Right lobe of liver (tissue), 6 donors: ENCODE data around the gene SPSB3. TPM values are rescaled to one million over a fixed set of nuclear protein-coding genes. Genes with fewer than 3 reads are reported as not detected.

Experiments used
- ATAC-seq, 4 donors: fragments of 200-7000 bp; cut with Tn5 transposase; one replicate each; pipeline ENCODE4 v1.9.1; 2020; ENCODE audit warnings: mild to moderate bottlenecking in 4 of 4, moderate library complexity in 4 of 4
- DNase-seq, 3 donors: peaks; one replicate each; pipeline ENCODE4 v3.0.0-alpha.2; 2020
- H3K27ac ChIP-seq, 3 donors: fragments of 200-600 bp; one replicate each; pipeline ENCODE4 v1.8.0; 2022
- H3K27me3 ChIP-seq, 2 donors: fragments of 200-600 bp; one replicate each; pipeline ENCODE4 v1.8.0; 2022
- H3K36me3 ChIP-seq, 4 donors: fragments of 200-600 bp; sonication (generic) in 1 of 4; one replicate each; pipeline versions ENCODE4 v1.5.1 to v1.8.0; 2017 to 2022; ENCODE audit warnings: control low read depth in 1 of 4
- H3K4me1 ChIP-seq, 4 donors: fragments of 200-600 bp; sonication (generic) in 1 of 4; one replicate each; pipeline versions ENCODE4 v1.5.1 to v1.8.0; 2017 to 2022; ENCODE audit warnings: control low read depth in 1 of 4
- H3K4me3 ChIP-seq, 3 donors: fragments of 200-600 bp; one replicate each; pipeline ENCODE4 v1.8.0; 2022
- H3K9me3 ChIP-seq, 4 donors: fragments of 200-600 bp; sonication (generic) in 1 of 4; one replicate each; pipeline versions ENCODE4 v1.5.1 to v1.8.0; 2017 to 2022; ENCODE audit warnings: control low read depth in 1 of 4
- POLR2A ChIP-seq: fragments of 450-650 bp; IDR thresholded peaks from one replicate; pipeline ENCODE4 v1.6.1; 2017; ENCODE audit warnings: antibody characterized with exemption, mild to moderate bottlenecking
- WGBS: methylation state at CpG from one replicate; pipeline ENCODE4 v1.1.6; 2018; ENCODE audit warnings: low coverage, low lambda C conversion rate; ENCODE audit not compliant: insufficient coverage; ENCODE audit errors: missing lambda C conversion rate; 5-methylcytosine and 5-hydroxymethylcytosine counted together
- intact Hi-C, 2 donors: fragments of 100-400 bp; cut with DNase I; formaldehyde crosslinking; loops; one replicate each; pipeline versions ENCODE4 v1.11.2 to v1.14.1; 2022
- total RNA-seq, 6 experiments: library from RNA; depleted of rRNA in 2 of 6; stranded (reverse); fragments of >200 nt in 2 of 6; fragmentation: NEBNext Ultra II Directional in 3 of 6; extraction: Animal tissue kit (Norgen Biotek cat#: 25700) in 3 of 6; gene quantifications; one replicate each; pipeline versions ENCODE4 v1.1.0 to v1.2.4, GENCODE V29; 2016 to 2023
- TF ChIP-seq, protein P1 (sequence below), 4 donors: fragments of 200-600 bp in 3 of 4; fragments of 450-650 bp in 1 of 4; IDR thresholded peaks; one replicate each; pipeline versions ENCODE4 v1.5.1 to v1.8.0; 2016 to 2022; ENCODE audit warnings: antibody characterized with exemption in 4 of 4, mild to moderate bottlenecking in 2 of 4
- donor health status: DM: no; HTN: yes; CAD: no.
- donor health status: DM: no; HTN: no; CAD: no.
- donor health status: DM: no; HTN: no; CAD: no.
- donor health status: DM: no; HTN: yes; CAD: no.
- donor health status: DM: no; HTN: yes; CAD: no.

The SPSB3 gene
- total RNA-seq, 6 experiments from 2014 or later, result 18.6 to 42.5 (median 34.5) TPM

DNA sequence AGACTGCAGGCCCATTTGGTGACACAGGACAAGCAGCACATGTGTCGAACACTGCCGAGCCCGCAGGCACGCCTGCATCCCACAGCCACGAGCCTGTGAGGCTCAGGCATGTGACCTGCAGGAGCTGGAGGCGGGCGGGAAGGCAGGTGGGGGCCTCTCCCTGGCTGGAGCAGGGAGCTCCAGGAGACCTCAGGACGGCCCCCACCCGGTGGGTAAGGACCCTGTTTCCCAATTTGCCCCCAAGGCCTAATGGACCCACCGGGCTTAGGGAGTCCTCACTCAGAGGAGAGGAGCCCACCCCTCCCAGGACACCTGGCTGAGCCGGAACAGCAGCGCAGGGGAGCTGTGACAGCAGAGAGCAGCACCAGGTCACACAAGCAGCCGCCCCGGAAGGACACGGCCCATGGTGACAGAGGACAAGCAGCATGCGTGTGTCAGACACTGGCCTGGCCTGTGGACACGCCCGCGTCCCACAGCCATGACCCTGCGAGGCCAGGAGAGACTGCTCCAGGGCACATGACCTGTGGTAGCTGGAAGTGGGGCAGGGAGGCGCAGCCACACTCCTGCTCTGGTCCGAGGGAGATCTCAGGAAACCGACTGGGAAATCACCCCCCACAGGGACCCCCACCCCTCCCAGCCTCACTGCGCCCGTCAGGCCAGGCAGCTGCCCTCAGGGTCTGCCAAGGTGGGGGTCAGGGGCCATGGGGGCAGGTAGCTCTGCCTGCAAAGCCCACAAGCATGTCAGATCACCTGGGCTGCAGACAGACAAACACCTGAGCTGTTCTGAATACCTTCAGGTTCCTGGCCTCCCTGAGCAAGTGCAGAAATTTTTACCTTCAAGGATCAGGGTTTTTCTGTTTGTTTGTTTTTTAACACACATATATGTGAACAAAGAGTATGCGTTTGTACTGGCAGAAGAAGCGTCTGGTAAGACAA lies 2.4 kb downstream of the SPSB3 start:
- peak overlapping the region in 2 of 3 donors; percentile 58 to 71 for H3K27ac ChIP-seq
- TF ChIP-seq POLR2A, result peak; percentile 21
- TF ChIP-seq, protein P1, sequence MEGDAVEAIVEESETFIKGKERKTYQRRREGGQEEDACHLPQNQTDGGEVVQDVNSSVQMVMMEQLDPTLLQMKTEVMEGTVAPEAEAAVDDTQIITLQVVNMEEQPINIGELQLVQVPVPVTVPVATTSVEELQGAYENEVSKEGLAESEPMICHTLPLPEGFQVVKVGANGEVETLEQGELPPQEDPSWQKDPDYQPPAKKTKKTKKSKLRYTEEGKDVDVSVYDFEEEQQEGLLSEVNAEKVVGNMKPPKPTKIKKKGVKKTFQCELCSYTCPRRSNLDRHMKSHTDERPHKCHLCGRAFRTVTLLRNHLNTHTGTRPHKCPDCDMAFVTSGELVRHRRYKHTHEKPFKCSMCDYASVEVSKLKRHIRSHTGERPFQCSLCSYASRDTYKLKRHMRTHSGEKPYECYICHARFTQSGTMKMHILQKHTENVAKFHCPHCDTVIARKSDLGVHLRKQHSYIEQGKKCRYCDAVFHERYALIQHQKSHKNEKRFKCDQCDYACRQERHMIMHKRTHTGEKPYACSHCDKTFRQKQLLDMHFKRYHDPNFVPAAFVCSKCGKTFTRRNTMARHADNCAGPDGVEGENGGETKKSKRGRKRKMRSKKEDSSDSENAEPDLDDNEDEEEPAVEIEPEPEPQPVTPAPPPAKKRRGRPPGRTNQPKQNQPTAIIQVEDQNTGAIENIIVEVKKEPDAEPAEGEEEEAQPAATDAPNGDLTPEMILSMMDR (IDR thresholded peaks at IDR 0.05), result peak in 1 of 4 donors; percentile 29
- DNase-seq (peak; percentile 85 to 95 (median 94)), ATAC-seq (peak; percentile 50 to 57 (median 54))
- WGBS, result 38% methylated on average over 8 of the region's 27 CpGs
- H3K9me3 ChIP-seq, result no peaks in the 10 kb centered on the region
- H3K36me3 ChIP-seq, result peaks cover 0 to 22% (median 4%) of the 10 kb centered on the region in 4 donors
- peaks cover 0 to 35% (median 11%) of the 10 kb centered on the region in 4 donors for H3K4me1 ChIP-seq
- intact Hi-C loops, result loop anchor here in 1 of 2 donors (5.0 kb wide), 1 partner anchor 42 kb away; no protein-coding TSS in a partner anchor
- no peaks in the 10 kb centered on the region for H3K27me3 ChIP-seq
- peak overlapping the region in 2 of 3 donors; percentile 14 to 21 for H3K4me3 ChIP-seq

DNA sequence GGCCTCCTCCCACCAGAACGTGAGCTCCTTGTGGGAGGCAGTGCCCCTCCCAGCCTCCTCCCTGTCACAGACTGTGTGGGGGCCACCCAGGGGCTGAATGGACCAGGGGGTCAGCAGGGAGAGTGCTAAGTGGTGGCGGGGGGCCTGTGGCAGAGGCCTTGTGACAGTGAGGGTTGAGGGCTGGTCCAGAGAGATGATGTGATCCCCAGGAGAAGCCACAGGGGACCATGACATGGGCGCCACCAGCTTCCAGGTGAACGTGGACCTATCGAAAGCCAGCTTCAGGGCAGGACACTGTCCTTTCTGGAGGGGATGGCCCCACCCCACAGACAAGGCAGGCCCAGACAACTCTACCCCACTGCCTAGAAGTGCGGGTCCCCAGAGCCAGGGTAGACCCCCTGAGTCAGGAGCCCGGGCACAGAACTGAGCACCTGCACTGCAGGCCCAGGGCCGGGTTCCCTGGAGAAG lies 3.1 kb downstream of the SPSB3 start:
- 33% methylated on average over 1 of the region's 8 CpGs for WGBS
- H3K9me3 ChIP-seq, result no peaks in the 10 kb centered on the region
- intact Hi-C loops, result loop anchor here in 1 of 2 donors (5.0 kb wide), 1 partner anchor 43 kb away; no protein-coding TSS in a partner anchor
- TF ChIP-seq, protein P1 (IDR thresholded peaks at IDR 0.05), result no peak
- TF ChIP-seq POLR2A, result no peak
- H3K27me3 ChIP-seq, result no peaks in the 10 kb centered on the region
- DNase-seq, result peak in 2 of 3 donors; percentile 50 to 54
- peaks cover 0 to 38% (median 14%) of the 10 kb centered on the region in 4 donors for H3K4me1 ChIP-seq
- H3K4me3 ChIP-seq, result no peak overlapping the region
- no peak for ATAC-seq
- H3K27ac ChIP-seq, result peak overlapping the region in 2 of 3 donors; percentile 21 to 71
- H3K36me3 ChIP-seq, result peaks cover 0 to 22% (median 4%) of the 10 kb centered on the region in 4 donors

DNA sequence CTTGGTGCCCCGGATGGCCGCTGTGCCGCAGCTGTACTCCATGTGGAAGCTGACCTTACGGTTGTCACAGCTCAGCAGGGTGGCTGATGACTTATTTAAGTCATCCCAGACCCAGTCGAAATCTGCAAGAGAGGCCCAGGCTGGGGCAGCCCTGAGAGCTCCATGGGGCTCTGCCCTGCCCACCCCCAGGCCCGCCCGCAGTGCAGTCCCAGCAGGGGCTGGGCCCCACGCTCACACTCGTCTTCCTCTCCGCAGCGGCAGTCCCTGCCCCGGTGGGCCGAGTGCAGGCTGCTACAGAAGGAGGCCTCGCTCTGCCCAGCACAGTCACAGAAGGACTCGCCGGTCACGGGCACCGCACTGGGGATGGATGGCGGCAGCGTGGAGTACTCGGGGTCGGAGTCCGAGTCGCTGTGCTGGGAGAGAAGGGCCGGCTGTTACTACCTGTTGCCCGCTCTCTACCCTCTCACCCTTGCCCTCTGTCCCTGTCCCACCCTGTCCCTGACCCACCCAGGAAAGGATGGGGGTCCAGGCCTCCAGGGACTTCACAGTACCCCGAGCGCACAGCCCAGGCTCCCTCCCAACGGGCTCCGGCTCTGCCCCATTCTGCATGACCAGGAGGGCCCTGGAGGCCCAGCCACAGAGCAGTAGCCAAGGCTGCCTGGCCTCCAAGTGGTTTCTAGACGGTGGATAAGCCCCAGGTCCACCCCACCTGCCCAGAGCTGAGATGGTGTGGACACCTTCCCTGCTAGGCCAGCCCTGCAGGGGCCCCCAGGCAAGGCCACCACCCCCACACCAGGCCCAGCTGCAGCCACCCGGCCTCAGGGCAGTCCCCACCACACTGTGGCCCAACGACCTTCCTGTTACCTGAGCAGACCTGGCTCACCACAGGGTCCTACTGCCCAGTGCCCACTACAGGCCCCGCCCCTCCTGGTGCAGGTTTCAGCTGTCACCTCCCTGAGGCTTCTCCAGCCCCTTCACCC lies 3.9 kb downstream of the SPSB3 start:
- 65% methylated on average over 3 of the region's 34 CpGs for WGBS
- ATAC-seq, result no peak
- intact Hi-C loops, result loop anchor here in 1 of 2 donors (5.0 kb wide), 1 partner anchor 44 kb away; no protein-coding TSS in a partner anchor
- DNase-seq, result peak in 2 of 3 donors; percentile 51 to 54
- no peaks in the 10 kb centered on the region for H3K9me3 ChIP-seq
- H3K4me1 ChIP-seq, result peaks cover 0 to 41% (median 17%) of the 10 kb centered on the region in 4 donors
- TF ChIP-seq POLR2A, result no peak
- TF ChIP-seq, protein P1 (IDR thresholded peaks at IDR 0.05), result no peak
- H3K36me3 ChIP-seq, result peaks cover 0 to 22% (median 4%) of the 10 kb centered on the region in 4 donors
- no peak overlapping the region for H3K27ac ChIP-seq
- no peak overlapping the region for H3K4me3 ChIP-seq
- H3K27me3 ChIP-seq, result no peaks in the 10 kb centered on the region
